ENCODE data around the gene ZSCAN31. TPM values are rescaled to one million over a fixed set of nuclear protein-coding genes. Genes with fewer than 3 reads are reported as not detected.

Gene ZSCAN31
- total RNA-seq, 4 donors from 2014 or later = 3.6 to 19.4 (median 7.0) TPM

DNA sequence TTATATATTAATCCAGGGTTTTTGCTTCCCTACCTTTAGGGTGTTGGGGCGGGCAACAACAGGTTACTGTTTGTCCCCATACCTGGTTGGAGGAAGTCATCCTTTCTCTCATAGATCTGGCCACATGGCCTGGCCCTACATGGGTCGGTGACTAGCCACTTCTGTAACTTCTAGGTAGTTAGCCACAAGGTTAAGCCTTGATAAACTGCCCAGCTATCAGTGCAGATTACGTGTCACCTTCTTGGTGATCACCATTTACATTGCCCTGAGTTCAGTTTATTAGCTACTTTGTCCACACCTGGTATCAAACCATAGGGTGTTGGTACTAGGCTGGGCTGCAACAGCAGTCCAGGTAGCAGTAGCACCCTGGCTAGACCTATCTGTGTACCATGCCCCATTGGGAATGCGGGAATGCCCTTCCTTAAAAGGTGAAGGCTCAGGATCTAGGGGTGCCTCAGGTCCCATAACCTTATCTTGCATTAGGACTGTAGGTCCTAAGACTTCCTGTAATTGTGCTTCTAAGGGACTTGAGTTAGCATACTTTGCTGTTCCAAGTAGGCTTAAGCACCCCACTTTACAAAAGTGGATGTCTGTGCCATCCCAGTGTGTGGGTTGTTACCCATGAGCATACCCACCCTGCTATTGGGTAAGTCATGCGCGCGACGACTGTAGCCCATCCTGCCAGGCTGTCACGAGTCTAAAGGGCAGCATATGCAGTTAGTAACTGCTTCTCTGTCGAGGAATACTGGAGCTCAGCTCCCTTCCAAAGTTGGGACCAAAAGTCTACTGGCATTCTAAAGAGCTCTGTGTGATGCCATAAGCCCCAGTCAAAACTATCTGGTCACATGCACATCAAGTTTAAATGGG lies 19.0 kb upstream of the ZSCAN31 start:
- WGBS, 2 donors = 83 to 84% methylated on average over 10 of the region's 10 CpGs
- no peak for TF ChIP-seq POLR2A (IDR thresholded peaks at IDR 0.05)
- TF ChIP-seq, protein P1, sequence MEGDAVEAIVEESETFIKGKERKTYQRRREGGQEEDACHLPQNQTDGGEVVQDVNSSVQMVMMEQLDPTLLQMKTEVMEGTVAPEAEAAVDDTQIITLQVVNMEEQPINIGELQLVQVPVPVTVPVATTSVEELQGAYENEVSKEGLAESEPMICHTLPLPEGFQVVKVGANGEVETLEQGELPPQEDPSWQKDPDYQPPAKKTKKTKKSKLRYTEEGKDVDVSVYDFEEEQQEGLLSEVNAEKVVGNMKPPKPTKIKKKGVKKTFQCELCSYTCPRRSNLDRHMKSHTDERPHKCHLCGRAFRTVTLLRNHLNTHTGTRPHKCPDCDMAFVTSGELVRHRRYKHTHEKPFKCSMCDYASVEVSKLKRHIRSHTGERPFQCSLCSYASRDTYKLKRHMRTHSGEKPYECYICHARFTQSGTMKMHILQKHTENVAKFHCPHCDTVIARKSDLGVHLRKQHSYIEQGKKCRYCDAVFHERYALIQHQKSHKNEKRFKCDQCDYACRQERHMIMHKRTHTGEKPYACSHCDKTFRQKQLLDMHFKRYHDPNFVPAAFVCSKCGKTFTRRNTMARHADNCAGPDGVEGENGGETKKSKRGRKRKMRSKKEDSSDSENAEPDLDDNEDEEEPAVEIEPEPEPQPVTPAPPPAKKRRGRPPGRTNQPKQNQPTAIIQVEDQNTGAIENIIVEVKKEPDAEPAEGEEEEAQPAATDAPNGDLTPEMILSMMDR (IDR thresholded peaks at IDR 0.05) = no peak
- DNase-seq (ENCODE audit: low spot score in 2 of 2) = no peak
- intact Hi-C loops (cut with DNase I; ENCODE audit: low total_unique reads) = no loop called here
- H3K4me3 ChIP-seq (ENCODE audit: low read depth, poor library complexity, severe bottlenecking) = no peak overlapping the region

DNA sequence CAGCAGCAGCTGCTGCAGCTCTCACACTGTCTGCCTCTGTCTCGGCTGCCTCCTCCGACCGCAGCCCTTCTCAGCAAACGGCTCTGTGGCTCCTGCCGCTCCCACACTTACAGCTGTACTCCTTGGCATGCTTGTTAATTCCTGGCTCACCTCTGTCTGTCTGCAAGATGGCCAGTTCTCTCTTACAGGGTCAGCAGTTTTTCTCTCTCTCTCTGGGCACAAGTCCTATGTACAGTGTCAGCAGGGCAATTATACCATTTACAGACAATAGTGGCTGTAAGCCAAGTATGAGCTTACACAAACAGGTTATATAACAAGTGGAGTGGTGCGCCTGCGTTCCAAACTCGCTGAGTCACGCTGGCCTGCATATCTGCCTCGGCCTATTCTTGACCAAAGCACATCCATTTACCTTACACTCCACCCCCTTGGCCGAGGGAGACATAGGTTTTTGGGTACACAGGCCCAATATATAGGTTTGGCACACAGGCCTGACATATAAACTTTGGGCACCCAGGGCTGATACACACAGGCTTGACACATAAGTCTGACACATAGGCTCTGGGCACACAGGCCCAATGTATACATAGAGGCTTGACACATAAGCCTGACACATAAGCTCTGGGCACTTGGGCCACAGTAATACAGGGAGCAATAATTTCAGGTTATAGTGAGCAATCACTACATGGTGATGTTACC lies 18.2 kb upstream of the ZSCAN31 start:
- WGBS, 2 donors = 52 to 57% methylated on average over 11 of the region's 11 CpGs
- DNase-seq (ENCODE audit: low spot score in 2 of 2) = no peak
- H3K4me3 ChIP-seq (ENCODE audit: low read depth, poor library complexity, severe bottlenecking) = no peak overlapping the region
- TF ChIP-seq, protein P1 (IDR thresholded peaks at IDR 0.05) = no peak
- no peak for TF ChIP-seq POLR2A (IDR thresholded peaks at IDR 0.05)
- intact Hi-C loops (cut with DNase I; ENCODE audit: low total_unique reads) = no loop called here

DNA sequence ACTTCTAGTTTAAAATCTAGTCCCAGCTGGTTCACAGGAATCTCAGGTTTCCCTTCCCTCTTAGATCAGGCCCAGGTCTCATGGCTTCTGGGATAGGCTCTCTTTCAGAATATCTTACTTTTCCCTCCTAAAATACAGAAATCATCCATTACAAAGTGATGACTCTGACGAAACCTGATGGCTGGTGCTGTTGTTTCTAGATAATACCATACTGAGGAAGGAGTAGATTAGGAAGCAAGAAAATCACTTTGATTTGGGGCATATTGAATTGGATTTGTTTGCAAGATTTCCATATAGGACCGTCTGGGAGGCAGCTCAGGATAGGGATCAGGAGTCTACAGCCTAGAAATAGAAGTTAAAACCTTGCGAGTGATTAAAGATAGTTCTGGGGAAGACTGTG lies 17.4 kb upstream of the ZSCAN31 start:
- no peak for DNase-seq (ENCODE audit: low spot score in 2 of 2)
- H3K4me3 ChIP-seq (ENCODE audit: low read depth, poor library complexity, severe bottlenecking) = no peak overlapping the region
- no peak for TF ChIP-seq POLR2A (IDR thresholded peaks at IDR 0.05)
- TF ChIP-seq, protein P1 (IDR thresholded peaks at IDR 0.05) = no peak
- 73 to 75% methylated on average over 3 of the region's 3 CpGs for WGBS, 2 donors
- intact Hi-C loops (cut with DNase I; ENCODE audit: low total_unique reads) = no loop called here

DNA sequence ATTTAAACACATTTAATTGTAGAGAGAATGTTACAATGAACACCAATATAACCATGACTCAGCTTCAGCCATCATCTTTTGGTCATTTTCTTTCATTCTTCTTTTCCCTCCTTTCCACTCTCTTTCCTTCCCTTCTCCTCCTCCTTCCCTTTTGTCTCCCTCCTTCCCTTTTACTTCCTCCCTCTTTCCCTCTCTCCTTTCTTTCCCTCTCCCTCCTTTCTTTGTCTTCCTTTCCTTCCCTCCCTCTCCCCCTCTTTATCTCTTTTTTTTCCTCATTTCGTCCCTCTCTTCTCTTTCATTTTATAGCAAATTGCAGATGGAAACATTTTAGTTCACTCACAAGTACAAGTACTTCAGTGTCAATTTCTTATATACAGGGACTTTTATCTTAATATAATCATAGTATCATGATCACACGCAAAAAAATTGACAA lies 15.6 kb upstream of the ZSCAN31 start:
- no peak for DNase-seq (ENCODE audit: low spot score in 2 of 2)
- intact Hi-C loops (cut with DNase I; ENCODE audit: low total_unique reads) = no loop called here
- H3K4me3 ChIP-seq (ENCODE audit: low read depth, poor library complexity, severe bottlenecking) = no peak overlapping the region
- 69 to 70% methylated on average over 2 of the region's 2 CpGs for WGBS, 2 donors
- TF ChIP-seq, protein P1 (IDR thresholded peaks at IDR 0.05) = no peak
- TF ChIP-seq POLR2A (IDR thresholded peaks at IDR 0.05) = no peak

DNA sequence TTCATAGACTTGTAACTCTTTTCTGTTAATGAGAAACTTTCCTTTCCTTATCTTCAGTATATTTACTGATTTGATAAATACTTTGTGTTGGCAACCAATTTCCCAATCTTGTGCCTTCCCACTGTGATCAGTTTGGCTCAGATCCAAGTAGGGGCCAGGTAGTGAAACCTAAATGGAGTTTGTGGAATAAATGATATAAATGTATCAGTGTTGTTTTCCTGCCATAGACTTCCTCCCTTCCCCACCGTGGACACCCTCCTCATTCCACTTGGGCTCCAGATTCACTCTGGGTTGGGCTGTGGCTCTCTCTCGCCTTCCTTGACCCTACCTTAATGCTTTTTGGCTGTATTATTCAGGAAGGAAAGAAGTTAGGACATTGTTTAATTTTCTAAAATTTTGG lies 15.1 kb upstream of the ZSCAN31 start:
- intact Hi-C loops (cut with DNase I; ENCODE audit: low total_unique reads) = no loop called here
- no peak for DNase-seq (ENCODE audit: low spot score in 2 of 2)
- 72% methylated on average over 2 of the region's 2 CpGs for WGBS, 2 donors
- no peak for TF ChIP-seq POLR2A (IDR thresholded peaks at IDR 0.05)
- TF ChIP-seq, protein P1 (IDR thresholded peaks at IDR 0.05) = no peak
- H3K4me3 ChIP-seq (ENCODE audit: low read depth, poor library complexity, severe bottlenecking) = no peak overlapping the region

Data from lower leg skin (tissue), 4 donors.